Neural progenitor cell (in vitro differentiated cells): Measurements from ENCODE around the gene SLC5A10. TPM values are rescaled to one million over a fixed set of nuclear protein-coding genes. Genes with fewer than 3 reads are reported as not detected.

Source experiments
- DNase-seq: peaks from one replicate; pipeline ENCODE4 v3.0.0-alpha.2; 2016; ENCODE audit warnings: low spot score
- H2AFZ ChIP-seq: fragments of 200-600 bp; sonication (generic); replicated peaks from 2 replicates; pipeline ENCODE4 v1.6.1; 2016; ENCODE audit warnings: antibody characterized with exemption
- H3F3A ChIP-seq: fragments of 200-600 bp; sonication (generic); 2 replicates; pipeline ENCODE4 v1.6.1; 2016; ENCODE audit warnings: antibody characterized with exemption, low read depth
- H3K27ac ChIP-seq: fragments of 200-600 bp; sonication (generic); 2 replicates; pipeline ENCODE4 v1.5.1; 2016; ENCODE audit warnings: mild to moderate bottlenecking
- H3K27me3 ChIP-seq: fragments of 200-600 bp; sonication (generic); 2 replicates; pipeline ENCODE4 v1.6.1; 2016; ENCODE audit warnings: mild to moderate bottlenecking, moderate library complexity
- H3K36me3 ChIP-seq: fragments of 200-600 bp; sonication (generic); 2 replicates; pipeline ENCODE4 v1.5.1; 2016
- H3K4me1 ChIP-seq: fragments of 200-600 bp; sonication (generic); 2 replicates; pipeline ENCODE4 v1.6.1; 2016; ENCODE audit warnings: mixed run types
- H3K4me2 ChIP-seq: fragments of 200-600 bp; sonication (generic); 2 replicates; pipeline ENCODE4 v1.6.1; 2016
- H3K4me3 ChIP-seq: fragments of 200-600 bp; sonication (generic); 2 replicates; pipeline ENCODE4 v1.5.1; 2016
- H3K79me2 ChIP-seq: fragments of 200-600 bp; sonication (generic); 2 replicates; pipeline ENCODE4 v1.6.1; 2016; ENCODE audit warnings: low read depth
- H3K9ac ChIP-seq: fragments of 200-600 bp; sonication (generic); 2 replicates; pipeline ENCODE4 v1.6.1; 2016
- H3K9me3 ChIP-seq: fragments of 200-600 bp; sonication (generic); 2 replicates; pipeline ENCODE4 v1.5.1; 2016; ENCODE audit warnings: low read depth
- H4K20me1 ChIP-seq: fragments of 200-600 bp; sonication (generic); 2 replicates; pipeline ENCODE4 v1.6.1; 2016; ENCODE audit warnings: low read depth
- H3K27ac Mint-ChIP-seq: 3 replicates; pipeline ENCODE4 v1.8.0; 2021; ENCODE audit warnings: mixed read lengths
- H3K27me3 Mint-ChIP-seq: 2 replicates; pipeline ENCODE4 v1.8.0; 2022; ENCODE audit warnings: low read depth, mild to moderate bottlenecking, inconsistent platforms, moderate library complexity, mixed read lengths; ENCODE audit not compliant: insufficient read depth
- H3K36me3 Mint-ChIP-seq: 3 replicates; pipeline ENCODE4 v1.8.0; 2021; ENCODE audit warnings: mixed read lengths
- H3K4me1 Mint-ChIP-seq: 3 replicates; pipeline ENCODE4 v1.8.0; 2021; ENCODE audit warnings: mixed read lengths
- H3K4me3 Mint-ChIP-seq: 3 replicates; pipeline ENCODE4 v1.8.0; 2021; ENCODE audit warnings: mild to moderate bottlenecking, moderate library complexity, mixed read lengths
- H3K9me3 Mint-ChIP-seq: 3 replicates; pipeline ENCODE4 v1.8.0; 2020; ENCODE audit warnings: mixed read lengths
- CTCF ChIP-seq: fragments of 200-600 bp; sonication (generic); IDR thresholded peaks from 2 replicates; pipeline ENCODE4 v1.5.1; 2017; ENCODE audit warnings: antibody characterized with exemption, mild to moderate bottlenecking
- EZH2 ChIP-seq: fragments of 200-600 bp; sonication (generic); IDR thresholded peaks from 2 replicates; pipeline ENCODE4 v1.6.1; 2017; ENCODE audit warnings: antibody characterized with exemption, mild to moderate bottlenecking, moderate library complexity
- EZH2phosphoT487 ChIP-seq: fragments of 200-600 bp; sonication (generic); IDR thresholded peaks from 2 replicates; pipeline ENCODE4 v1.6.1; 2017; ENCODE audit warnings: antibody characterized with exemption
- total RNA-seq: library from RNA; depleted of rRNA; stranded (reverse); fragments of >200 nt; gene quantifications from 2 replicates; pipeline ENCODE4 v1.2.3, GENCODE V29; 2015; ENCODE audit warnings: low replicate concordance

SLC5A10 gene
- total RNA-seq, 1 donor from 2014 or later, result not detected

- no peaks in the 10 kb centered on the region for H3K36me3 ChIP-seq
- H3K4me1 ChIP-seq, result peaks cover 24% of the 10 kb centered on the region
- no peaks in the 10 kb centered on the region for H3K9me3 ChIP-seq
- Mint-ChIP-seq H3K36me3 (no peaks in the 10 kb centered on the region), H3K27ac (no peak overlapping the region), H3K4me1 (peaks cover 7% of the 10 kb centered on the region), H3K4me3 (no peak overlapping the region), H3K9me3 (peaks cover 9% of the 10 kb centered on the region), H3K27me3 (peaks cover 11% of the 10 kb centered on the region)
- no peak overlapping the region for H3K4me3 ChIP-seq
- H3K4me2 ChIP-seq, result no peak overlapping the region
- H3F3A ChIP-seq, result peaks cover 6% of the 10 kb centered on the region
- H3K9ac ChIP-seq, result no peak overlapping the region
- peaks cover 22% of the 10 kb centered on the region for H3K79me2 ChIP-seq
- no peaks in the 10 kb centered on the region for H3K27me3 ChIP-seq
- H2AFZ ChIP-seq, result no peak overlapping the region
- no peak overlapping the region for H3K27ac ChIP-seq
- peaks cover 16% of the 10 kb centered on the region for H4K20me1 ChIP-seq
- TF ChIP-seq CTCF (no peak), EZH2 (no peak), EZH2phosphoT487 (no peak)
- DNase-seq, result no peak
These were observed 54.7 kb downstream of the SLC5A10 start for GRCh38 chr17:19006698-19007097.

- Mint-ChIP-seq H3K27me3 (peaks cover 3% of the 10 kb centered on the region), H3K4me1 (peaks cover 11% of the 10 kb centered on the region), H3K36me3 (no peaks in the 10 kb centered on the region), H3K9me3 (peaks cover 9% of the 10 kb centered on the region), H3K27ac (peak overlapping the region; percentile 22), H3K4me3 (no peak overlapping the region)
- TF ChIP-seq EZH2 (no peak), EZH2phosphoT487 (no peak), CTCF (no peak)
- no peak overlapping the region for H3K9ac ChIP-seq
- DNase-seq, result no peak
- H3K4me3 ChIP-seq, result no peak overlapping the region
- H2AFZ ChIP-seq, result no peak overlapping the region
- no peaks in the 10 kb centered on the region for H4K20me1 ChIP-seq
- H3K27ac ChIP-seq, result no peak overlapping the region
- H3K9me3 ChIP-seq, result no peaks in the 10 kb centered on the region
- H3K4me1 ChIP-seq, result peaks cover 3% of the 10 kb centered on the region
- no peaks in the 10 kb centered on the region for H3K79me2 ChIP-seq
- no peaks in the 10 kb centered on the region for H3K27me3 ChIP-seq
- H3K4me2 ChIP-seq, result no peak overlapping the region
- no peaks in the 10 kb centered on the region for H3K36me3 ChIP-seq
- H3F3A ChIP-seq, result no peaks in the 10 kb centered on the region
These were observed 58.0 kb downstream of the SLC5A10 start for GRCh38 chr17:19009970-19010369.

GRCh38 chr17:19010729-19011505 lies 59.0 kb downstream of the SLC5A10 start:
- Histone ChIP-seq H3K36me3 (no peaks in the 10 kb centered on the region), H3K4me1 (no peaks in the 10 kb centered on the region), H3K4me2 (no peak overlapping the region), H3K9ac (no peak overlapping the region), H3K27me3 (no peaks in the 10 kb centered on the region), H3K79me2 (no peaks in the 10 kb centered on the region), H3K4me3 (no peak overlapping the region), H3K9me3 (no peaks in the 10 kb centered on the region), H2AFZ (no peak overlapping the region), H3K27ac (no peak overlapping the region), H3F3A (no peaks in the 10 kb centered on the region), H4K20me1 (no peaks in the 10 kb centered on the region)
- Mint-ChIP-seq H3K27me3 (peaks cover 2% of the 10 kb centered on the region), H3K9me3 (peaks cover 8% of the 10 kb centered on the region), H3K36me3 (no peaks in the 10 kb centered on the region), H3K4me1 (peaks cover 16% of the 10 kb centered on the region), H3K4me3 (no peak overlapping the region), H3K27ac (peak overlapping the region; percentile 70)
- DNase-seq, result no peak
- TF ChIP-seq EZH2 (no peak), EZH2phosphoT487 (no peak), CTCF (no peak)
